ENCODE data around the gene GOLGA6C. TPM values are rescaled to one million over a fixed set of nuclear protein-coding genes. Genes with fewer than 3 reads are reported as not detected.
A peak's percentile ranks its signal among the peaks of the same experiment; 100 is the strongest.
"Not testable (repeated sequence)": the region's sequence is repeated elsewhere in the genome, so short reads cannot be mapped to it uniquely, and the experiment has no call there.

Gene GOLGA6C
- total RNA-seq, 4 donors from 2014 or later, result not detected

DNA sequence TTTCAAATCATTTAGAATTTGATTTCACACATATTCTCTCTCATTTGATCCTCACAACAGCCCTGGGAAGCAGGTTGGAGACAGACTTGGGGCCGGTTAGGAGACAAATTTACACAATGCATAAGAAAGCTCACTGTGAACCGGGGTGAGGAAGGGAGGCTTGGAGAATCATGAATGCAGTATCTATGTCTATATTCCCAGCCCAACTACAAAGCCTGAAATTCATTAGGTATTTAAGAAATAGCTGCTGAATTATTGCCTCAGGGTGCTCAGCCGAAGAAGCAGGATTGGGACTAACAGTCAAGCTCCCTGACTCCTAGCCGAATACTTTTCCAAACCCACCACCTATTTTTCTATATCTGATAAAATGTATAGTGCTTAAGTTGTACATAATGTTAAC, 8.4 kb upstream of the GOLGA6C start:
- Histone ChIP-seq H3K9me3 (no peaks in the 10 kb centered on the region), H3K36me3 (no peaks in the 10 kb centered on the region), H3K27ac (no peak overlapping the region), H3K4me3 (no peak overlapping the region), H3K27me3 (no peaks in the 10 kb centered on the region), H3K4me1 (no peaks in the 10 kb centered on the region)
- DNase-seq, result no peak
- TF ChIP-seq POLR2A (IDR thresholded peaks at IDR 0.05), result no peak
- TF ChIP-seq, protein P1, sequence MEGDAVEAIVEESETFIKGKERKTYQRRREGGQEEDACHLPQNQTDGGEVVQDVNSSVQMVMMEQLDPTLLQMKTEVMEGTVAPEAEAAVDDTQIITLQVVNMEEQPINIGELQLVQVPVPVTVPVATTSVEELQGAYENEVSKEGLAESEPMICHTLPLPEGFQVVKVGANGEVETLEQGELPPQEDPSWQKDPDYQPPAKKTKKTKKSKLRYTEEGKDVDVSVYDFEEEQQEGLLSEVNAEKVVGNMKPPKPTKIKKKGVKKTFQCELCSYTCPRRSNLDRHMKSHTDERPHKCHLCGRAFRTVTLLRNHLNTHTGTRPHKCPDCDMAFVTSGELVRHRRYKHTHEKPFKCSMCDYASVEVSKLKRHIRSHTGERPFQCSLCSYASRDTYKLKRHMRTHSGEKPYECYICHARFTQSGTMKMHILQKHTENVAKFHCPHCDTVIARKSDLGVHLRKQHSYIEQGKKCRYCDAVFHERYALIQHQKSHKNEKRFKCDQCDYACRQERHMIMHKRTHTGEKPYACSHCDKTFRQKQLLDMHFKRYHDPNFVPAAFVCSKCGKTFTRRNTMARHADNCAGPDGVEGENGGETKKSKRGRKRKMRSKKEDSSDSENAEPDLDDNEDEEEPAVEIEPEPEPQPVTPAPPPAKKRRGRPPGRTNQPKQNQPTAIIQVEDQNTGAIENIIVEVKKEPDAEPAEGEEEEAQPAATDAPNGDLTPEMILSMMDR (IDR thresholded peaks at IDR 0.05), result no peak

DNA sequence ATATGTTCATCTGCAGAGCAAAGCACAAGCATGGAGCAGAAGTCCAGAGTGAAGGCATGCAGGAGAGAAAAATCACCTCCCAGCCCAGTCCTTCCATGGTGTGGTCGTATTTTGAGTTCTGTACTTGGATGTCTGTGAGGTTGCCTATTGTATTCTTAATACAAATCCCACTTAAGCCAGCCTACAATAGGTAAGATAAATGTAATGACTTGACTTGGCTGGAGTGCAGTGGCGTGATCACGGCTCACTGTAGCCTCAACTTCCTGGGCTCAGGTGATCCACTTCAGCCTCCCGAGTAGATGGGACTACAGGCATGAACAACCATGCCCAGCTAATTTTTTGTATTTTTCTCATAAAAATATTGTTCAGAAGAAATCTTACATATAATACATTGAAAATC, 6.8 kb upstream of the GOLGA6C start:
- not testable (repeated sequence) for H3K4me3 ChIP-seq, DNase-seq, H3K9me3 ChIP-seq, H3K36me3 ChIP-seq, H3K4me1 ChIP-seq, H3K27me3 ChIP-seq, H3K27ac ChIP-seq

DNA sequence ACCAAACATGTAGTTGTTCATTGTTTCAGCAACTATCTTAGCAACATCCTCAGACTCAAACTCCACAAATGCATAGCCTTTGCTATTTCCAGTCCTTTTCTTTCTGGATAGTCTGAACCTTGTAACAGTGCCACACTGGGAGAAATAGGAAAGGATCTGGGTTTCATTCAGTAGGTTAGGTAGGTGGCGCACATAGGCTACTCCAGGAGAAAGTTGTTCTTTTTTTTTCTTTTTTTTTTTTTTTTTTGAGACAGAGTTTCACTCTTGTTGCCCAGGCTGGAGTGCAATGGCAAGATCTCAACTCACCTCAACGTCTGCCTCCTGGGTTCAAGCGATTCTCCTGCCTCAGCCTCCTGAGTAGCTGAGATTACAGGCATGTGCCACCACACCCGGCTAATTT, 5.8 kb upstream of the GOLGA6C start:
- H3K4me1 ChIP-seq, DNase-seq, H3K36me3 ChIP-seq, H3K27ac ChIP-seq, H3K27me3 ChIP-seq, H3K9me3 ChIP-seq, H3K4me3 ChIP-seq: not testable (repeated sequence)

DNA sequence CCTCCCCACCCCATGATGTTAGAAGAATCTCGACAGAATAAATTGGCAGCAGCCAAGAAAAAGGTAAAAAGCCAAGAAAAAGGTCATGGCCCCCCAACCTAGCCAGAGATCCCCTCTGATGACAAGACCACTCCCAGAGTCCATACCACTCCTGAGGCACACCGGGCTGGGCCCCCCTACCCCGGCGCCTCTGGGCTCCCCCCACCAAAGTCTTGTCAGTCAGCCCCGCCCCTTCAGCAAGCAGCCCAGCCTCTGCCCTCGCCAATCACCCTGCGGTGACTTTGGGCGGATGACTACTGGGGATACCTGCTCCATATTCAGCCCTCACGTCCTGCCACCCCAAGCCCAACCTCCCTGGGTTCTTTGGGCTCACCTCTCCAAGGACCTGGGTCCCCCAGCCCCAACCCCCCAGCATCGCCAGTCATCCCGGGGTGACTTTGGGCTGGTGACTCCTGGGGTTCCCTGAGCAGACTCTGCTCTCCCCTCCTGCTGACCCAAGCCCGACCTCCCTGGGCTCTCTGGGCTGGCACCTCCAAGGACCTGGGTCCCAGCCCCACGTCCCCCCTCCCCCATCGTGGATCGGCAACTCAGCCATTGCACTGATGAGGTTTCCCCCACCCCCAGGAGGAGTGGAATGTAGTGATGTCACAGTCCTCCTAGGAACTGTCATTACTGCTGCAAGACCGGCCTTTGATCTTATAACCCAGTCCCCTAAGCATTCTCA, 648 bp downstream of the GOLGA6C start:
- not testable (repeated sequence) for DNase-seq, H3K9me3 ChIP-seq, H3K27me3 ChIP-seq, H3K36me3 ChIP-seq, H3K4me3 ChIP-seq, H3K4me1 ChIP-seq, H3K27ac ChIP-seq

DNA sequence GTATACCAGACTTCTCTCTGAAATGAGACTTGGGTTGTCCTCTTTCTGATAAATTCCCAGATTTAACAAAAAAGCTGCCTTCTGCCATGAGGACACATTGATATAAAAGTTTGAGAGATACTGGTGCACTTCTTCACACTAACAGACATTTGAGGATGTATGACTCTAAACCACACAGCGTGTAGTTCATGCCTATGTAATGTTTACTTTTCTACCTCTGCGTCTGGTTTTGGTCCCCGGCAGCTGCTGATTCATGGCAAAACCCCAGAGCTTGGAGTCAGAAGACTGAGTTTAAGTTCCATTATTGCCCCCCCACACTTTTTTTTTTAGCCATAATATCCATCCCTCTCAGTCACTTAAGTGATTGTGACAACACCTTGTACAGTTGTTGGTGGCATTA, 1.7 kb downstream of the GOLGA6C start:
- H3K27ac ChIP-seq, H3K36me3 ChIP-seq, H3K4me3 ChIP-seq, DNase-seq, H3K4me1 ChIP-seq, H3K27me3 ChIP-seq, H3K9me3 ChIP-seq: not testable (repeated sequence)

DNA sequence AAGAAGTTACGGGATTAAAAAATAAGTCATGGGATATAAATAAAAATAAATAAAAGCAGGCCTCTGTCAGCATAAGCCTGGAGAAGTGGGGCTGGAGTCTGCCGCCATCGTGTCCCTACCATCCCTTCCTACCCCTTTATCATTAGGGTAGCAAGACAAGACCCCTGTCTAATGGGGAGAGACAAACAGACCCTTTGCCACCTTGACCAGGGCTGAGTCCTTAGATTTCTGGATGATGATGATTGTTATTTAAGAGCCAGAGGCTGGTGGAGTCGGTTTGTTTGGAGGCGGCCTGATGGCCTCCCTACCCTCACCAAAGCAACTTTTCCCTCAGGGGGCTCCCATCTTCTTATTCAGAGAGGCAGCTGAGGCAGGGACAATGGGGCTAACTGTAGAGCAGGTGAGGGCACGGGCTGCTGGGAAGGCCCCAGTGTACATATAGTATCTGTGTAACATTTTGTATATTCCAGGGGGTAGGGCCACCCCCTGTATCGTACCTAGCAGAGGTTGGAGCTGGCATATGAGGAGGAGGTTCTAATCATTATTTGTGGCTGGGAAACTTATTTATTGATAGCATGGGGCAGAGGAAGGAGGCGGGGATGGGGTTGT, 15.7 kb downstream of the GOLGA6C start:
- H3K36me3 ChIP-seq, H3K4me3 ChIP-seq, H3K4me1 ChIP-seq, H3K9me3 ChIP-seq, H3K27ac ChIP-seq, DNase-seq, H3K27me3 ChIP-seq: not testable (repeated sequence)

DNA sequence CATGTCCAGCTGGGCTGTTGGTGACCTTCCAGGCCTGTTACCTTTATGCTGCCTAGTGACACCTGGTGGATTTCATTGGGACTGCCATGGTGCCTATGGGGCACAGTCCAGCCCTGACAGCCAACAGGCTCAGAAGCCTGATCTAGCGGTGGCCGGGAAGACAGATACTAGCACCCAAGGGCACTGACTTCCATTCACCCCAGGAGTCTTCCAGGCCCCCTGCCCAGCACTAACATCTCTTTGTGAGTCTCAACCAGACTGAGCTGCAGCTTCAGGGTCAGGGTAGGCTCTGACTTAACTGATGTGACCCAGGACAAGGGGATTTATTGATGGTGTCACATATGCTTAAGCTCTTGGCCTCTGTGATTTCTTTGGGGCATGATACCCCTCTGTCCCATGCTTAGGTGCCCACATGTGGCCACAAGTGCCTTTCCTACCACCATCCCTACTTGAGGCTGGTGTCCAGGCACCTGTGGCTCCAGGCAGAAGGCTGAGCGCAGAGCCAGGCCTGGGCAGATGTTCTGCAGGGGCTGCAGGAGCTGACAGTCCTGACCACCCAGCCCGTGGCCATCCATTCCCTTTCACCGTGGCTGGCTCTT, 16.5 kb downstream of the GOLGA6C start:
- TF ChIP-seq, protein P1 (IDR thresholded peaks at IDR 0.05), result peak in 4 of 6 experiments; percentile 42 to 65 (median 52)
- H3K27me3 ChIP-seq, H3K4me3 ChIP-seq, H3K36me3 ChIP-seq, H3K9me3 ChIP-seq, H3K27ac ChIP-seq, H3K4me1 ChIP-seq: not testable (repeated sequence)
- peak; percentile 58 to 94 (median 80) for DNase-seq

DNA sequence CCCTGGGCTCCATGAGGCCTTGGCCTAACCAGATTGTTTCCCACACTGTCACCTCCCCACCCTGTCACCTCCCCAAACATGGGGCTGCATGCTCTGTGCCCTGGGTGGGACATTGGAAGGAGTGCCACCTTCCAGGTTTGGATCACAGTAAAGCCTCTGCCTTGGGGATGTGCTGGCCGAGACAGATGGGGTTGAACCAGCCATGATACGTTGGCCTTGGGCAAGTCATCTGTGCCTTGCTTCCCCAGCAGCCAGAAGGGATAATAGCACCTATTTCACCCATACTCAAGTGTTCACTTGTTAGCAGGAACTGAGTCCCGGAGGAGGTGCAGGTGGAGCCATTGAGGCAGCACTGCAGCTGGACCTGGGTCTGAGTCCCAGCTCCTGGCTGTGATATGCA, 17.5 kb downstream of the GOLGA6C start:
- DNase-seq, H3K36me3 ChIP-seq, H3K27me3 ChIP-seq, H3K27ac ChIP-seq, H3K9me3 ChIP-seq, H3K4me1 ChIP-seq, H3K4me3 ChIP-seq: not testable (repeated sequence)

DNA sequence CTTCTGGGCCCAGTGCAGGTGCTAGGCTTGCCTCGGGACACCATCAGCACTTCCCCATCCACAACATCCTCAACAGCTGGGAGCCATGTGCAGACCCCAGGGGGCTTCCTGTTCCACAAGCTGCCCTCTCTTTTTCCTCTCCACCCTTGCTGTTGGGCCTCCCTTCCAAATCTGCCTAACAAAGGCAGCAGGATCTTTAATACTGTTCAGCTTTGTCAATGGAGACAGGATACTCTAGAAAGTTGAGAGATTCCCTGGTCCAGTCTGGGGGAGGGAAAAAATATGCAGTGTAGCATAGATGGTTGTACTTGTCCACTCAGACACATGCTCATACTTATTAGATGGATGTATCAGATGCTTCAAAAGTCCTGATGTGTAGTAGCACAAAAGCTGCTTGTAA, 20.4 kb downstream of the GOLGA6C start:
- H3K9me3 ChIP-seq, H3K4me3 ChIP-seq: not testable (repeated sequence)

DNA sequence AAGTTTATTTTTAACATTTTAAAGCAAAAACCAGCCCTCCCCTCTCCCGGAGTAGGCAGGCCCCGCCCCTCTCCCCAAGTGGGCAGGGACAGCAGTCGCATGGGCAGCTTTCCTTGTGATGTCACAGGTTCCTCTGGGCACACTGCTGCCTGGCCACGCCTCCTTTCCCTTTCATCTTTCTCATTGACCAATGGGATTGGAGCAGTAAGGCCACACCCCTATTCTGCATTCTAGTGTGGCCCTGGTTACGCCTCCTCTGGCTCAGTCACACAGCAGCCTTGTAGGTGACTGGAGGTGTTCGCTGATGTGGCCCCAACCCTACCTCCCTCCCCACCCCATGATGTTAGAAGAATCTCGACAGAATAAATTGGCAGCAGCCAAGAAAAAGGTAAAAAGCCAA, 24.4 kb downstream of the GOLGA6C start, which contains the start of gene GOLGA6D:
Gene GOLGA6D, plus strand, starts transcription at position 264 of the 400 bp plus-strand sequence. Its CDS starts 41 bp downstream, at position 305.
- DNase-seq, H3K36me3 ChIP-seq: not testable (repeated sequence)

More for the DNA sequence above, 20.4 kb downstream of the GOLGA6C start:
- not testable (repeated sequence) for DNase-seq, H3K4me1 ChIP-seq, H3K27me3 ChIP-seq, H3K36me3 ChIP-seq, H3K27ac ChIP-seq

DNA sequence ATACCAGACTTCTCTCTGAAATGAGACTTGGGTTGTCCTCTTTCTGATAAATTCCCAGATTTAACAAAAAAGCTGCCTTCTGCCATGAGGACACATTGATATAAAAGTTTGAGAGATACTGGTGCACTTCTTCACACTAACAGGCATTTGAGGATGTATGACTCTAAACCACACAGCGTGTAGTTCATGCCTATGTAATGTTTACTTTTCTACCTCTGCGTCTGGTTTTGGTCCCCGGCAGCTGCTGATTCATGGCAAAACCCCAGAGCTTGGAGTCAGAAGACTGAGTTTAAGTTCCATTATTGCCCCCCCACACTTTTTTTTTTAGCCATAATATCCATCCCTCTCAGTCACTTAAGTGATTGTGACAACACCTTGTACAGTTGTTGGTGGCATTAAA, 26.0 kb downstream of the GOLGA6C start:
- not testable (repeated sequence) for H3K27me3 ChIP-seq, H3K36me3 ChIP-seq, H3K27ac ChIP-seq, H3K9me3 ChIP-seq, DNase-seq, H3K4me3 ChIP-seq, H3K4me1 ChIP-seq

More for the DNA sequence above, 24.4 kb downstream of the GOLGA6C start, which contains the start of gene GOLGA6D:
- H3K4me1 ChIP-seq, H3K9me3 ChIP-seq, H3K27ac ChIP-seq, H3K4me3 ChIP-seq, H3K27me3 ChIP-seq: not testable (repeated sequence)

DNA sequence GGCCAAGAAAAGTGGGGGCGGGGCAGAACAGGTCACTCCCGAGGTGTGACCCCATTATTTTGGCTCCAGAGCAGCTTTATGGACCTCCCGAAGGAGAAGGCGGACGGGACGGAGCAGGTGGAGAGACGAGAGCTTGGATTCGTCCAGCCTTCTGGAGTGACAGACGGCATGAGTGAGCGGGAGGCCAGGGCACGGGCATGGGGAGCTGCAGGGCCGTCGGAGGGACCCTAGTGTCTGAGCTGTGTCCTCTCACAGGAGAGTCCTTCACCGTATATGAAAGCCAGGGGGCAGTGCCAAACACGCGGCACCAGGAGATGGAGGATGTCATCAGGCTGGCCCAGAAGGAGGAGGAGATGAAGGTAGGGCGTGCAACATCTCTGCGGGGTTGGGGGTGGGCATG, 35.5 kb downstream of the GOLGA6C start:
- H3K4me3 ChIP-seq, H3K4me1 ChIP-seq, H3K27ac ChIP-seq, H3K27me3 ChIP-seq, DNase-seq, H3K36me3 ChIP-seq, H3K9me3 ChIP-seq: not testable (repeated sequence)

Measured in Peyer's patch (tissue), 4 donors.